Adipocyte (in vitro differentiated cells): Measurements from ENCODE around the gene PREX1.
A peak's percentile ranks its signal among the peaks of the same experiment; 100 is the strongest.

Experiments used
- DNase-seq: peaks from one replicate; pipeline ENCODE4 v3.0.0-alpha.2; 2015; ENCODE audit warnings: low read depth
- H3K27me3 ChIP-seq: replicated peaks from 2 replicates; pipeline ENCODE4 v1.7.0; 2013; ENCODE audit warnings: mild to moderate bottlenecking, low read length, moderate library complexity; ENCODE audit not compliant: control insufficient read depth, insufficient read depth
- H3K36me3 ChIP-seq: 2 replicates; pipeline ENCODE4 v1.7.0; 2013; ENCODE audit warnings: low read length, mild to moderate bottlenecking, moderate library complexity; ENCODE audit not compliant: control insufficient read depth, insufficient read depth, severe bottlenecking
- H3K4me1 ChIP-seq: 2 replicates; pipeline ENCODE4 v1.7.0; 2013; ENCODE audit warnings: mild to moderate bottlenecking, low read length, moderate library complexity; ENCODE audit not compliant: control insufficient read depth, insufficient read depth
- H3K4me3 ChIP-seq: 2 replicates; pipeline ENCODE4 v1.7.0; 2013; ENCODE audit warnings: mild to moderate bottlenecking, low read length, moderate library complexity
- H3K9ac ChIP-seq: 2 replicates; pipeline ENCODE4 v1.7.0; 2013; ENCODE audit warnings: mild to moderate bottlenecking, low read length, moderate library complexity
- H3K9me3 ChIP-seq: 2 replicates; pipeline ENCODE4 v1.7.0; 2013; ENCODE audit warnings: mild to moderate bottlenecking, low read length, moderate library complexity; ENCODE audit not compliant: control insufficient read depth

Gene PREX1

DNA sequence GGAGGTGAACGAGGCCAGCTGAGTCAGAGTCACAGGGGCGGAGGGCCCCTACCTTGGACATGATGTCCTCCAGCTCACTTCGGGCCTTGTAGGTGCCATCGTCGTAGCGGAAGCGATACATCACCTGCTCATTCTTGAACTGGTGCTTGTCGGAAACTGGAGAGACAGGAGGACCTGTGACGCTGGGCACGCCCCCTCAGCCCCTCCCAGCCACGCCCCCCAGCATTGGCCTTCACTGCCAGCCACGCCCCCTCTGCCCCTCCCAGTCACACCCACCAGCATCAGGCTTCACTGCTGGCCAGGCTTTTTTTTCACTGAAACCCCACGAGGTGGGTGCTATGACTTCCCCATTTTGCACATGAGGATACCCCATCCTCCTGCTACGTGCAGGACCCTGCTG is 148.2 kb downstream of the PREX1 start:
- H3K4me3 ChIP-seq: no peak overlapping the region
- H3K27me3 ChIP-seq: peaks cover 5% of the 10 kb centered on the region
- H3K4me1 ChIP-seq: peaks cover 21% of the 10 kb centered on the region
- H3K36me3 ChIP-seq: no peaks in the 10 kb centered on the region
- H3K9ac ChIP-seq: no peak overlapping the region
- no peaks in the 10 kb centered on the region for H3K9me3 ChIP-seq
- no peak for DNase-seq

DNA sequence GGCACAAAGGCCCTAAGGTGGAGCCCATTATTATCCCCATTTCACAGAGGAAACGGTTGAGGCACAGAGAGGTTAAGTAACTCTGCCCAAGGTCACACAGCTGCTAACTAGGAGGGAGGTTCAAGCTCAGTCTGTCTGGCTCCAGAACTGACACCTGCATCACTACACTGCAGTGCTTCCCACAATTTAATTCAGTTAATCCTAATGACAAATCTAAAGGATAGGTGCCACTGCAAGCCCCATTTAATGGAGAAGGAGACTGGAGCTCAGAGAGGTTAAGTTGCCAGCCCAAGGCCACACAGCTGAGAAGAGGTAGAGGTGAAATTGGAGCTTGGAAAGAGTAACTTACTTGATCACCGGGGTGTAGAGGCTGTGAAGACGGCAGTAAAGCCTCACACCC is 148.8 kb downstream of the PREX1 start:
- no peaks in the 10 kb centered on the region for H3K36me3 ChIP-seq
- no peak overlapping the region for H3K9ac ChIP-seq
- no peak for DNase-seq

DNA sequence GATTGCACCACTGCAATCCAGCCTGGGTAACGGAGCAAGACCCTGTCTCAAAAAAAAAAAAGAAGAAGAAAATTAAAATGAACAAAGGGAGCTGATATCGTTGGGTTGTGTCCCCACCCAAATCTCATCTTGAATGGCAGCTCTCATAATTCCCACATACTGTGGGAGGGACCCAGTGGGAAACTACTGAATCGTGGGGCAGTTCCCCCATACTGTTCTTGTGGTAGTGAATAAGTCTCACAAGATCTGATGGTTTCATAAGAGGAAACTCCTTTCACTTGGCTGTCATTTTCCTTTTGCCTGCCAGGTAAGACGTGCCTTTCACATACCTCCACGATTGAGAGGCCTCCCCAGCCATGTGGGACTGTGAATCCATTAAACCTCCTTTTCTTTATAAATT is 149.4 kb downstream of the PREX1 start:
- DNase-seq: no peak
- Histone ChIP-seq H3K4me3 (no peak overlapping the region), H3K9ac (no peak overlapping the region), H3K27me3 (peaks cover 13% of the 10 kb centered on the region), H3K36me3 (no peaks in the 10 kb centered on the region), H3K4me1 (peaks cover 15% of the 10 kb centered on the region), H3K9me3 (no peaks in the 10 kb centered on the region)

More for the DNA sequence above, 148.8 kb downstream of the PREX1 start:
- Histone ChIP-seq H3K27me3 (peaks cover 7% of the 10 kb centered on the region), H3K9me3 (no peaks in the 10 kb centered on the region), H3K4me3 (no peak overlapping the region), H3K4me1 (peaks cover 16% of the 10 kb centered on the region)

DNA sequence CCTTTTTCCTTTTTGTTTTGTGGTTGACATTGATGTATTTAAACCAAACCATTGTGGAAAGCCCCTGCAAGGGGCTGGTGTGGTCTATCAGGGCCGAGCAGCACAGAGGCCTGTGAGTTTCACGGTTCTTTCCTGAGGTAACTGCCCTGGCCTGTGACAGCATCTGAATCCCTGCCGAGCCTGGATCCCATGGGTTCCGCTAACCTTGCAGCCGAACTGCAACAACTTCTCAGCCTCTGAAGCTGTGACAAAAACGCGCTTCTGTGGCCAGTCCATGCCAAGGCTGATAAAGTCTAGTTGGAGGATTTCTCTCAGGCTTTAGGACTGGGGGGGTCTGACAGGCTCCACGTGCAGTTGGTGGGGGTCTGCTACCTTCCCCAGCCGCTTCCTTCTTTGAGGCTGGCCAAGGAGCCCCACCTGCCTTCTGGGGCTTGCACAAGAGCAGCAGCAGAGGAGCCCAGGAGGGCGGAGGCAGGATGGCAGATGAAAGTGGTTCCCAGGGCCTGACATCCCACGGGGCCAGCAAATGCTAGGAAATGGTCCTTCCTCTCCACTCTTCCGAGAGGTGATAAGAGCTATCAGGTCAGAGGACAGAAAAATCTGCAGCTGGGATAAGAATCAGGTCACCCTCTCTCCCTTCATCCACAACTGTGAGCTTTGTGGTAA is 150.9 kb downstream of the PREX1 start:
- peaks cover 27% of the 10 kb centered on the region for H3K27me3 ChIP-seq
- no peak overlapping the region for H3K4me3 ChIP-seq
- peaks cover under 1% of the 10 kb centered on the region for H3K4me1 ChIP-seq
- DNase-seq: no peak
- no peak overlapping the region for H3K9ac ChIP-seq
- H3K36me3 ChIP-seq: no peaks in the 10 kb centered on the region
- H3K9me3 ChIP-seq: no peaks in the 10 kb centered on the region

DNA sequence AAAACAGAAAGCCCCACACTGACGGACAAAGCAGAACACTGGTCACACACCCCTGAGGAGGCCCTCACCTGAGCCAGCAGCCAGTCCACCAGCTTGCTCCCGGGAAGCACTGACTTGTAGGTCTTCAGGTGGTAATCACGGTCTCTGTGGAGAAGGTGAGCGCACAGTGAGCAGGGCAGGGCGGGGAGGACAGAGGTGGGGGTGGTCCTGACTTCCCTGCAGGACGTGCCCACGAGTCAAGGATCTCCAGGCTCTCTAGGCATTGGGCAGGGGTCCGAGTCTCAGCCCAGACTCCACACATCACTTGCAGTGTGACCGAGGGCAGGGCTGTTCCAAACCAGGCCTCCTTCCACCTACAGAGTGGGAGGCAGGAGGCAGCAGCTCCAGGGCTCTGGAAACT is 151.7 kb downstream of the PREX1 start:
- Histone ChIP-seq H3K27me3 (peaks cover 30% of the 10 kb centered on the region), H3K36me3 (no peaks in the 10 kb centered on the region), H3K4me3 (no peak overlapping the region), H3K4me1 (no peaks in the 10 kb centered on the region), H3K9me3 (peaks cover 5% of the 10 kb centered on the region), H3K9ac (no peak overlapping the region)
- no peak for DNase-seq

DNA sequence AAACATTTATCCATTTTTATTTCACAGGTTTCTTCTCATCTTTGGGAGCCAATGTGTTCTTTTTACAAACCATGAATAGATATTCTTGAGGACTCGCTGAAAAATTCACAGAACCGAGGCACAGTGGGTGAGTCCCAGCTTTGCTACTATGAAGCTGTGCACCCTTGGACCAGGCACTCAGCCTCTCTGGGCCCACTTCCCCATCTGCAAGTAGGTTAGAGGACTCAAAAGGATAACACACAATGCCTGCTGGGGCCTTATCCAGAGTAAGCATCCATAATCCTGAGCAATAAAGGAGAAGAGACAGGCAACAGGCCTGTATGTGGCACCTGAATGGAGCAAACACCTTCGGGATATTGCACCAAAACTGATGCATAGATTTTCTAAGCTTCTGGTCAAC is 153.3 kb downstream of the PREX1 start:
- Histone ChIP-seq H3K9ac (no peak overlapping the region), H3K36me3 (no peaks in the 10 kb centered on the region), H3K9me3 (peaks cover 8% of the 10 kb centered on the region), H3K4me3 (no peak overlapping the region), H3K27me3 (peaks cover 36% of the 10 kb centered on the region), H3K4me1 (no peaks in the 10 kb centered on the region)
- DNase-seq: no peak

DNA sequence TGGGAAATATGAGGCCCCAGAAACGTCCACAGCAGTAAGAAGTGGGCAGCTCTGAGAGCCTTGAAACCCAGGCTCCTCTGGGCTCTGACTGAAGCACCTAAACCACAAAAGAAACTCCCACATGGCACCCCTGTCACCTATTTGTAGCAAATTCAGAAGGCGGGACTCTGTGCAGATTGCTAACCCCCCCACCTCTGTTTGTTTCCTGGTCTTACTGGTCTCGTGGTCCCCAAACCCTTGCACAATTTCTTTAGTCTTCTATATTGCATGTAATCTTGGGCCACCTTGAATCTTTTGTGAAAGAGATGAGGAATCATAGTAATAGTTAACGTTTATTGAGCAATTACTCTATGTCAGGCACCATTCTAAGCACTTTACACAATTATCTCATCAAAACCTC is 154.3 kb downstream of the PREX1 start:
- Histone ChIP-seq H3K9me3 (peaks cover 8% of the 10 kb centered on the region), H3K4me3 (no peak overlapping the region), H3K27me3 (peaks cover 36% of the 10 kb centered on the region), H3K4me1 (no peaks in the 10 kb centered on the region), H3K9ac (no peak overlapping the region), H3K36me3 (no peaks in the 10 kb centered on the region)
- DNase-seq: no peak

DNA sequence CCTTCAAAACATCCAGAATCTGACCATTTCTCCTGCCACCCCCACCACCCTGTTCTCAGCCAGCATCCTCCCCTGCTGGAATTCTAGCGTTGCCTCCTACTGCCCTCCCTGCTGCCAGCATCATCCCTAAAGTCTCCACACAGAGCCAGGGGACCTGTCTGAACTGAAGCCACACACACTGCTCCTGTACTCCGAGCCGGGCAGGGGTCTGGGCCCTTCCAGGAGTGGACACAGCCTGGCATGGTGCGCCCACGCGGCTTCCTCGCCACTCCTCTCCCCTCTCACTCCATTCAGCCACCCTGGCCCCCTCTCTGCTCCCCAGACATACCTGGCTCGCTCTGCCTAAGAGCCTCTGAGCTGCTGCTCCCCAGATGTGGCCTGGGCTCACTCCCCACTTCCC is 155.5 kb downstream of the PREX1 start:
- peaks cover 40% of the 10 kb centered on the region for H3K27me3 ChIP-seq
- H3K36me3 ChIP-seq: no peaks in the 10 kb centered on the region
- H3K4me3 ChIP-seq: no peak overlapping the region

DNA sequence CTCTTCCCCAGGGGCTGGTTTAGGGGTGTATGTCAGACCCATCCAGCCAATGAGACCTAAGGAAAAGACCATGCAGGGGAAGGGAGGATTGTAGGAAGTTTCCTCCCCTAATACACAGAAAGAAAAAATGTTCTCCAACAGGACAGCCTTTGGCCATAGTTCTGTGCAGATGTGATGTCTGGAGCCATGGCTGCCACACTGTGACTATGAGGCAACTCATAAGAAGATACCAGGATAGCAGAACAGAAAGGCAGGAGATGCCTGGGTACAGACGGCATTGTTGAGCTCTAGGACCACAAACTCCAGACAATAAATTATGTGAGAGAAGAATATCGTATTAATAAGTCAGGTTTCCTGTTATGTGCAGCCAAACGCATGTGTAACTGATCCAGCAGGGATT is 156.7 kb downstream of the PREX1 start:
- Histone ChIP-seq H3K36me3 (no peaks in the 10 kb centered on the region), H3K27me3 (peaks cover 44% of the 10 kb centered on the region), H3K9me3 (peaks cover 10% of the 10 kb centered on the region), H3K4me3 (no peak overlapping the region), H3K4me1 (no peaks in the 10 kb centered on the region), H3K9ac (no peak overlapping the region)
- no peak for DNase-seq

More for the DNA sequence above, 155.5 kb downstream of the PREX1 start:
- no peak for DNase-seq
- Histone ChIP-seq H3K9ac (no peak overlapping the region), H3K9me3 (peaks cover 8% of the 10 kb centered on the region), H3K4me1 (no peaks in the 10 kb centered on the region)

DNA sequence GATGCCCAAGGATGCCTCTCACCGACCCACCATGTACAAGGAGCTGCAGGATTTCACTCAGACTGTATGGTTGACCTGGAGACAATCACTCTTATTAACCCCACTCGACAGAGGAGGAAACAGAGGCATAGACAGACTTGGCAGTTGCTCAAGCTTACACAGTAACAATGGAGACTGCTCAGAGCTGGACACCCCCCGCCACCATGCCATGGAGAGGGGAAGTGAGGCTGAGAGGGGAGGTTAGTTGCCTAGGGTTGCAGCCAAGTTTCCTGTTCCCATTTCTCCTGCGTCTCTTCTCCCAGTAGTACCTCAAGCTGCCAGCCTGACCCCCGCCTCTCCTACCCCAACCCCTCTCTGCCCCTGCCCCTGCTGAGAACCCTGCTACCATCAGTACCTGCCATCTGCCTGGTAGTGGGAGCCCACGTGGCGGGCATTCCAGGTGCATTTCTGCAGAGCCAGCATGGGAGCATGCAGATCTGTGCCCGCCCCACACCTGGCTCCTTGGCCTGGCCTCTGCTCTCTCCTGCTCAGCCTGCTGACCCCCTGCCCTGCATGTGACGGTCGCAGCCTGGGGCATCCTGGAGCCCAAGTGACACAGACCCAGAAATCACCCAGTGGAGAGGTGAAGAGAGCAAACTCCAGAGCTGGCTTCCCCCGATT is 157.7 kb downstream of the PREX1 start:
- Histone ChIP-seq H3K36me3 (no peaks in the 10 kb centered on the region), H3K4me1 (no peaks in the 10 kb centered on the region), H3K27me3 (peaks cover 44% of the 10 kb centered on the region), H3K9ac (no peak overlapping the region), H3K9me3 (peaks cover 10% of the 10 kb centered on the region), H3K4me3 (no peak overlapping the region)
- no peak for DNase-seq

DNA sequence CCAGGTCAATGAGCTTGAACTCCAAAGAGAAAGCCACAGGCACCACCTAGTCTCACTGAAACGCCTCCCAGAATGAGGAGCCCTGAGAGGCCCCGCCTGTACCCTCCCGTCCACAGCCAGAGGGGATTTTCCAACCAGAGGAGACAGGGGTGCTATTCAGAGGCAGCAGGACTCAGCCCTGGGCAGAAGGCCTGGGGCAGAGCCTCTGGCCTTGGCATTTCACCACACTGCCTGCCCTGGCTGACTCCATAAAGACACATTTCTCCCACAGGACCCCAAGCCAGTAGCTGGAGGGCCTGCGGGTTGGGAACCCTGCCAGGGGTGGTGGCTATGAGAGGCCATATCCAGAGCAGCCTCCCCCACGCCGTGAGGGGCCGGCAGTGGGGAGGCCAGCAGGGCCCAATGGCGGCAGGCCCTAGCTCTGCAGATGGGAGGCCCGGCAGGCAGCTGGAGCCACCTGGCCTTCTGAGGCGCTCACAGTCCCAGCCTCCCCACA is 159.3 kb downstream of the PREX1 start:
- Histone ChIP-seq H3K27me3 (peaks cover 37% of the 10 kb centered on the region), H3K9ac (no peak overlapping the region), H3K4me1 (no peaks in the 10 kb centered on the region), H3K36me3 (no peaks in the 10 kb centered on the region), H3K4me3 (no peak overlapping the region), H3K9me3 (peaks cover 10% of the 10 kb centered on the region)
- peak; percentile 12 for DNase-seq
